HG03460 (cell line): ENCODE results near the gene VASN.

Experiments
- ATAC-seq: cut with Tn5 transposase; IDR thresholded peaks from one replicate; pipeline ENCODE4 v1.9.1; 2021; ENCODE audit not compliant: unreplicated experiment

VASN gene

DNA sequence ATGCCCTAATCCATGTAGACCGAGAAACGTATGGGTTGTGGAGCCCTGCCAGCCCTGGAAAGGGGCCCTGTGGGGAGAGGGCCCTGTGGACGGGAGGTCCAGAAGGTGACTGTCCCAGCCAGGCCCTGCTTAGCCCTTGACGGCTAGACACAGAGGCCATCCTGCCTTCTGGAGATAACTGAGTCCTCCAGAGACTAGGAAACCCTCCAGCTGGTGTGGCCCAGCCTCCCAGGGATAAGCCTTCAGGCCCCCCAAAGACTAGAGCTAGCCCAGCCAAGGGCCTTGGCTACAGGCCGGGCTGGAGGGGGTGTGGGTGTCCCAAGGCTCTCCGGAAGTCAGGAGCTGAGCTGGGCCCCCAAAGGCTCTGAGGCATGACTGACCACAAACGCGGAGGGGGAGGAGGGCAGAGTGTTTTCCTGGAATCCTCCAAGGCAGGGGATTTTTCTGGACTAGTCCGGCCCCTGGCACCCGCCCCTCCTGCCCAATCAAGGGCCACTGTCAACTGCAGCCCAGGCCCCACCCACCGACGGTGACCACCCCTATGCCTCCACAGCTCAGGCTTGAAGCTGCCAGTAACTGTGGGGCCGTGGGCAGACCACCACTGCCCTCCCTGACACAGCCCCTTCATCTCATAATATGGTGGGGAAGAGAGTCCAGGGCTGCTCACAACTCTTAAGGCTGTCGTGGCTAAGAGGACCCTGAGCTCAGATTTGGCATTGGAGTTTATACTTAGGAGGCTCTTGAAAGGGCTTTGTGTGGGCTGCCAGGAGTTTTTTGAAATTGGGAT lies 885 bp upstream of the VASN start:
- no peak for ATAC-seq

DNA sequence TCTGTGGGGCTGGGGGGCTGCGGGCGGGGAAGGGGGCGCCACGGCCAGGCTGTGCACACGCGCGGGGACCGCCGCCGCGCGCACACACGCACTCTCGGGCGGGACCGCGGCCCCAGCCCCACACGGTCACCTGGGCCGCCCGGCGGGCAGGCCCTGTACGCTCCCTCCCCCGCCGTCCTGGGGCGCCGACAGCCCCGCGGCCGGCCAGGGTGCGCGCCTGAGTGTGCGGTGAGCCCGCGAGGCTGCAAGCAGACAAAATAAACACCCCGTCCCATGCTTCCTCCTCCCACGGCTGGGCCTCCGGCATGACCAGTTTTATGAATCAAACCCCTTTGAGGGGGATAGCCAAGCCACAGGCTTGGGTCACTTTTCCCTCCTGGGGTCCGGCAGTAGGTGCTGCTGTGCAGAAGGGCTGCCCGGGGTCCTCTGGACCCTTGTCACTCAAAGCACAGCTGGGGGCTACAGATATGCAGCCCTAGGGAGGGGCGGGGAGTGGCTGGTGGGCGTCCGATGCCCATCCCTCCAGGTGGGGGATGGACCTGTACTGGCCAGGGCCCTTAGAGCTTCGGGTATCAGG lies 441 bp downstream of the VASN start:
- ATAC-seq, result no peak

DNA sequence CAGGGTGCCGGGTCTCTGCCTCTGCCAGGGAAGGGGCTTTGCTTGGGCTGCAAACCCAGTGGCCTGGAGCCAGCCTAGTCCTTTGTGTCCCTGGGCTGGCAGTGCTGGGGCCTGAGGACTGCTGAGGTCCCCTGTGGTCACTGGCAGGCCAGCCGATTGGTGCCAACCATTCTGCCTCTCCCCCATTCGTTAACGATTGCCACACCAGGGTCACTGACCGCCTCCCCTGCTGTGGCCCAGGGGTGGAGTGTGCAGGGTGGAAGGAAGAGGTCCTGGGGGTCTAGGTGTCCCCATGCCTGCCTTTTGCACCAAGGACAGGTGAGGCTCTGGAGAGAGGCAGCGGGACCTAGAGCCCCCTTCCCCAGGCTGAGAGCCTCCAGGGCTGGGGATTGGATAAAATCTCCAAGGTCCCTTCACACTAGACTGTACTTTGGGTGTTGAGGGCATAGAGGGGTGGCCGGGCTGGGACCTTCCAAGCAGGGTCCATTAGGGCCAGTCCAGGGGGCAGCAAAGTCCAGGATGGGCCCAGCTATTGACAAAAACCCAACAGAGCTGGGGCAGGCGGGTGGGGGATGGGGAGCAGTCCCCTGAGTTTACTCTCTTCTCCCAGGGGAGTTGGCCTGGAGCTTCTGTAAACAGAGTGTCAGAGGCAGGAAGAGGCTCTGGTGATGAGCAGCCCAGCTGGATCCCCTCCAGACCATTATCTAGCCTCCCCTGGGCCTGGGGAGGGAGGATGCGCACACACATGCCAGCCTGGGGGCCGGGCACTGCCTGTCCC lies 1.1 kb downstream of the VASN start:
- no peak for ATAC-seq

DNA sequence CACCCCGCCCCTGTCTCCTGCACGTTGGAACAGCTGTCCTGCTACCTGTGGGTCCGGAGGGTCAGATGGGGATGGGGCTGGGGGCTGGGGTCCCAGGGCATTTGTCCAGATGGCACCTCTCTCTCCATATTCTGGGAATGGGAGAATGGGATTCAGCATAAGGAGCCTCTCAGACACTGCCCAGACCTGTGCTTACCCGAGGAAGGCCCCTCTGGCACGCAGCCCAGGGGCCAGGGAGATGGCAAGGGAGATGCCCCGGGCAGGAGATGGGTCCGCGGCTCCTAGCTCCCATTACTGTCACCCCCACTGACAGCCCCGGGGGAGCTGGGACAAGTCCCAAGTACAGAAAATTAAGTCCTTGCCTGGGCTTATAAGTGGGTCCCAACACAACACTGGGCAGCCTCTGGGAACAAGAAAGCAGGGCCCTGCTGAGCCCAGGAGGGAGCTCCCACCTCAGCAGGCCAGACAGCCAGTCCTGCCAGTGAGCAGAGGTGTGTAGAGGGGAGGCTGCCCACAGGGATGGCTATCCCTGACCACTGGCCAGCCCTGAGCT lies 1.8 kb downstream of the VASN start:
- no peak for ATAC-seq

DNA sequence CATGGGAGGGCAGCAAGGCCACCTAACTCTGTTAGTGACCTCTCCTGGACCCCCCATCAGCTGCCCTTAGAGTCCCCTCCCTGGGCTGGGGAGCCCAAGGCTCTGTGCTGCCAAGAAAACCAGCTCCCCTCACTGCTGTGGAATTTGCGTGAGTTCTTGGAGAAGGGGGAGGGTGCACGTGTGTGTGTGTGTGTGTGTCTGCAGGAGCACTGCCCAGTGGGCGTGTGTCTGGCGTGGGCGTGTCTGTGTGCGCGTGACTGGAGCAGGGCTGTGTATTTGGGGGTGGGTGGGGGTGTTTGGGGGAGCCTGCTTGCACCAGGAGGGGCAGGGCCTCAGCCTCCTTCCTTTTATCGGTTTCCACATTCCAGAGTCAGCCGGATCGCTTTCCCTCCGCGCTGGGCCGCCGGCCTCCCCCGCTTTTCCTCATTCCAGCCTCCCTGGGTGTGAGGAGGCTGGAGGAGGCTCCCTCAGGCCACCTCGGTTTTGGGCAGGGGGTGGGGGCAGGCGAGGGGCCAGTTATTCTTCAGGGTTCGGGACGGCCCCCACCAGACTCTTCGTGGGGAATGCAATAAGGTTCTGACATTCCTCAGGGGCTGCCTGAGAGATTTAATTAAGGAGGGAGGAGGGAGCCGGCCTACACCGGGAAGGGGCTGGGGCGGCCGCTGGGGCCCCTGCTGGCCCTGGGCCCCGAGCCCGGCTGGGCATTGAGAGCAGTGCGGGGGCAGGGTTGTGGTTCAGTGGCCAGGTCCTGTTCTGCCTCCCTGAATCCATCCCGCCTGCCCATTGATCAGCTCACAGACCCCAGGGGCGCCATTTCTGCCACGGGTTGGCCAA lies 2.5 kb downstream of the VASN start:
- no peak for ATAC-seq

DNA sequence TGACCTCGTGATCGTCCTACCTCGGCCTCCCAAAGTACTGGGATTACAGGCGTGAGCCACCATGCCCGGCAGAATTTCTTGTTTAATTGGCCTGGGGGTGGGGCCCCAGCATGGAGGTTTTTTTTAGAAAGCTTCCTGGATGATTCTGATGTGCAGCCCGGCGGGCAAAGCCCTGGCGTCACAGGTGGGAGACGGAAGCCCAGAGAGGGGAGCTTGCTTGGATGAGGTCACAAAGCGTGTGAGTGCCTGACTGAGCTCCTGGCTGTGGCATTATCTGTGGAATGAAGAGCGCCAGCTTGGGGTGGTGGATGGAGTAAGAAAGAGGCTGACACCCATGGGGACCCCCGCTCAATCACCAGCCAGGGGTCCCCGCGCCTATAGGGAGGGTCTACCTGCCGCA lies 4.1 kb downstream of the VASN start:
- no peak for ATAC-seq

DNA sequence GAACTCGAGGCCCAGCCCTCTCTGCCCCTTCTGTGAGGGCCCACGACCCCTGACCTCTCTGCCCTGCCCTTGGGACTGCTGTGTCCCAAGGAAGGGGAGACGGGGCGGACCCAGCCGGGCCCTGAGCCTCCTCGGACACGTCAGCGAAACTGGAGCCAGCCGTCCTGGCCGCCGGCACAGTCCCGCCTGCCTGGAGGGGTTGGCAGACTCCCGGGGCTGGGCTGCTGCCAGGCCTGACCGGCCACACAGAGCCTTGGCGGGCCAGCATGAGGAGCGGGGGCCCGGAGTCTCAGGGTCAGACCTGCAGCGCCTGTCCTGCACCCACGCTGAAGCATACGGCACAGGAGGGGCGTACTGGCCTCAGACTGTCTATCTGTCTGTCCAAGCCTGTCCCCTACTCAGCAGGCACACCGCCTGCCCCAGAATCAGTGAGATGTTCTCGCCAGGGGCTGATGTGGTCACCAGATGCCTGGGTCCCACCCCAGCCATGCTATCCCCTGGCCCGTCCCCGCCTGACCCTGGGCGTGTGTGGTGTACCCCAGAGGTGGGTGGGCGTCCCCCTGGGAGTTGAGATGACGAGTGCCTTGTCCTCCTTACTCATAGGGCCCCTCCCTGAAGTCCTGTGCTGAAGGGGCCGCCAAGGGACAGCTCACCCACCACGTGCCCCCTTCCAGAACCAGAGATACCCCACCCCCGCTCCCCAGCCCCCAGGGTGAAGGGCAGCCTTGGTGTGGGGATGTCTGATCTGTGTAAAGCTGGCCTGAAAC lies 4.7 kb downstream of the VASN start:
- ATAC-seq, result no peak

DNA sequence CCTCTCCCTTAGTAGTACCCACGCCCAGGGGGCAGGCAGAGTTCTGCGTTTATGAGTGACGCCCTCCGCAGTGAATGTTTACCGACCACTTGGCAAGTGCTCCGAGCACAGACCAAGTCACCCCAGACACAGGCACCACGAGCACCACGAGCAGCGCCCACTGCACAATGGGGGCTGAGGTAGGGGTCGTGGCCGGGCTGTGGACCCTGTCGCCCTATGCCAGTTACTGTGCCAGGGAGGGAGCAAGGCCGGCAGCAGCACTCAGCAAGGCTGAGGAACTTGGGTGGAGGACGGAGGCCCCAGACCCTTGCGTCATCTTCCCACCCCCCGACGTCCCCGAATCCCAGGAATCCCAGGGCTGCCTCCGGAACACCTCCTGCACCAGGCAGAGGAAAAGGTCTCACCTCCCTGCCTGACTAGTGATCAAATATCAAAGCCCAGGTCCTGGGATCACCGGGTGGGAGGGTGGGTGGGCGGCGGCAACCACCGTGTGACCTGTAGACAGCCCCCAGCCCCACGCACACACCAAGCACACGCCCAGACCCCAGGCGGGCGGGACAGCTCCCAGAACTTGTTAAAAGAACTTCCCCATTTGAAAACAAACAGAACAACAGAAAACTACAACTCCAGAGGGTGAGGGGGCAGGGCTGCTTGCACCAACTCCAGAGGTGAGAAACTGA lies 5.4 kb downstream of the VASN start:
- no peak for ATAC-seq

DNA sequence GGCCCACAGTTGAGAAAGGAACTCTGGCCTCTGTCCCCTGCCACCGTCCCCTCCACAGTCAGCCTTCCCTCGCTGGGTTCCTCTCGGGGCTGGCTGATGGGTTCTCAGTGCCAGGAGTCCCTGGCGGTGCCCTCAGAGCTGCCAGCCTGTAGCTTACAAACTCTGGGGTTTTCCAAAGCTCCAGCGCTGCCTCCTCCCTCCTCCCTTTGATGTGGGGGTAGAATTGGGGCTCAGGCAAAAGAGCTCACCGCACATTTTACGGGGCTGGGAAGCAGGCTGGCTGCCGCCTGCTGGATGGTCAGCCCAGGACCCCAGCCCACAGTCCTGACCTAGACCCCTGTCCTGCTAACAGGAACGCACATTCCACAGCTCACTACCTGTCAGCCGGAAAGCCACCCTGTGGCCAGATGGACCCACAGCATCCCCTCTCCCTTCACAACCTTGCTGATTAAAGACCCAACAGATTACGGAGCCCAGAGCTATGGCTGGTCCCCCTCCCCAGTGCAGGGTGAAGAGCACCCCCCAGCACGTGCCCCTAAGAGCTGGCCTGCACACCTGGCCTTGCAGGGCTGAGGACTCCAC lies 6.0 kb downstream of the VASN start:
- ATAC-seq, result no peak

DNA sequence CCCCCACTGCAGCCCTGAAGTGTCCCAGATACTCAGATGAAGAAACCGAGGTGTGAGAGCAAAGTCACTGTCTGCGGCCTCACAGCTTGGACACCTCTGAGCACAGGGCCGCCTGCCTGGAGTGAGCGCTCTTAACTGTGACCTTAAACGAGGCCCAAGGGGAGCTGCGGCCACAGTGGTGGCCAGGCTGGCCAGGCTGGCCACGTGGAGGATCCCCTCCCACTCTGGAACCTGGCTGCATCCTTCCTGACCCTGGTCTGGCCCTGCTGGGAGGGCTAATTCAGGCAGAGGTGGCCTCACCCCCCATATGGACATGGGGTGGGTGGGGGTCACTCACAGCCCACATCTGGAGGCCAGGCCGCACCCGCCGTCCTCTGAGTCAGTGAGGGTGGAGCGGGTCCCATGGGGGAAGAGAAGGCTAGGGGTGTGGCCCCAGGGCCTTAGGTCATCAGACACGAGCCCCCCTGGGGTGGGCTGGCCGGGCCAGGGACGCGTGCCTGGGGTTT lies 6.6 kb downstream of the VASN start:
- no peak for ATAC-seq

DNA sequence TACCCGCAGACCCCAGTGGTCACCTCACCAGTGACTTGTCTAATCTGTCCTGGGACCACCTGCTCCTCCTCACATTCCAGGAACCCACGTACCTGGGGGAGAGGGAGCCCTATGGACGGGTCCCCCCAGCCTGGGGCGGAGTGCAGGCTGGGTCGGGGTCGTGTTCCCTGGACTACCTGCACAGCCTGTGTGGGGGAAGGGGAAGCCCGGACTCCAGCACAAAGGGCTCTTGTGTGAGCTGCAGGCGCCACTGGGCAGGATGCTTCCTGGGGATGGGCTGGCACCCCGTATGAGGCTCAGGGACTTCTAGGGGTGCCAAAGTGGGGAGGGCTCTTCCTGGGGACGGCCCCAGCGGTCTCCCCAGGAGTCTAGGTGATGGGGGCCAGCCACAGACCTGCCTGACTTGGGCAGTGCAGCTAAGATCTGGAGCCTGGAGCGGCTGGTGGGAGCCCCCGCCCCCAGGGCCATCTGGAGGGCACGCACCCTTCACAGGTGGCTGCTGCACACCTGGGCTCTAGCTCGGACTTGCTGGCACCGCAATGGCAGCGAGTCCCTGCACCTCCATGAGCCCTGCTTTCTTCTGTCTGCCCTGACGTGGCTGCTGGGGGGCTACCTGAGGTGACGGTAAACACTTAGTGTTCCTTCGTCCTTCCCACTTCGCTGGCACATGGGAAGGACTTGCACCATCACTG lies 7.5 kb downstream of the VASN start:
- ATAC-seq, result no peak

DNA sequence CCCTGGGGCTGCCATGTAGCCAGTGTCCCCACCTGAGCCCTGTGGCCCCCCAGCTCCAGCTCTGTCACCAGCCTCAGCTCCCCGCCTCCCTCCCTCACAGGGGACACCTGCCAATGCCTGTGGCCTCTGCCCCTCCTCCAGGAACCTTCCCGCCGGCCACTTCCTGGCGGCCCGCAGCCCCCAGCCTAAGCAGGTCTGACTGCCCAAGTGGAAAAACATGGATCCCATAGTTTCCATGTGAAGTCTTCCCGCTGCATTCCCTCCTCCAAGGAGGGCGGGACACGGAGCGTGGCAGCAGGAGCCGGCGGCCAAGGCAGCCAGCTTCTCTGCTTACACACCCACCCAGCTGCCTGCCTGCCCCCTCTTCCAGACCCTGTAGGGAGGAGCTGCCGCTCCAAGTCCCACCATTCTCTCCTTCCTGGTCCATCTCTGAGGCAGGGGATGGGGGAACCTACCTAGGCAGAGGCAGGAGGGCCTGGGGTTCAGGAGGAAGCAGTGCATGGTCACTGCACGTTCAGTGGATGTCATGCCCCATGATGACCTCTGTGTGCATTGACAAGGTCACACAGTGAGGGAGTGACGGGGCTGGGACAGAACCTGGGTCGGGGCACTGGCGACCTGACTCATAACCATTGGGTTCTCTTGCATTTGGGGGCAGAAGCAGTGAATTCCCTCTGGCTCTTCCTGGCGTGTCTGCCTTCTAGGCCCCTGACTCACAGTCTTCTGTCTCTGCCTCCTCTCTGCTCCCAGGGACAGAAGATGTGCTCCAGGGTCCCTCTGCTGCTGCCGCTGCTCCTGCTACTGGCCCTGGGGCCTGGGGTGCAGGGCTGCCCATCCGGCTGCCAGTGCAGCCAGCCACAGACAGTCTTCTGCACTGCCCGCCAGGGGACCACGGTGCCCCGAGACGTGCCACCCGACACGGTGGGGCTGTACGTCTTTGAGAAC lies 8.7 kb downstream of the VASN start:
- ATAC-seq, result no peak

DNA sequence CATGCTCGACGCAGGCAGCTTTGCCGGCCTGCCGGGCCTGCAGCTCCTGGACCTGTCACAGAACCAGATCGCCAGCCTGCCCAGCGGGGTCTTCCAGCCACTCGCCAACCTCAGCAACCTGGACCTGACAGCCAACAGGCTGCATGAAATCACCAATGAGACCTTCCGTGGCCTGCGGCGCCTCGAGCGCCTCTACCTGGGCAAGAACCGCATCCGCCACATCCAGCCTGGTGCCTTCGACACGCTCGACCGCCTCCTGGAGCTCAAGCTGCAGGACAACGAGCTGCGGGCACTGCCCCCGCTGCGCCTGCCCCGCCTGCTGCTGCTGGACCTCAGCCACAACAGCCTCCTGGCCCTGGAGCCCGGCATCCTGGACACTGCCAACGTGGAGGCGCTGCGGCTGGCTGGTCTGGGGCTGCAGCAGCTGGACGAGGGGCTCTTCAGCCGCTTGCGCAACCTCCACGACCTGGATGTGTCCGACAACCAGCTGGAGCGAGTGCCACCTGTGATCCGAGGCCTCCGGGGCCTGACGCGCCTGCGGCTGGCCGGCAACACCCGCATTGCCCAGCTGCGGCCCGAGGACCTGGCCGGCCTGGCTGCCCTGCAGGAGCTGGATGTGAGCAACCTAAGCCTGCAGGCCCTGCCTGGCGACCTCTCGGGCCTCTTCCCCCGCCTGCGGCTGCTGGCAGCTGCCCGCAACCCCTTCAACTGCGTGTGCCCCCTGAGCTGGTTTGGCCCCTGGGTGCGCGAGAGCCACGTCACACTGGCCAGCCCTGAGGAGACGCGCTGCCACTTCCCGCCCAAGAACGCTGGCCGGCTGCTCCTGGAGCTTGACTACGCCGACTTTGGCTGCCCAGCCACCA lies 9.7 kb downstream of the VASN start:
- no peak for ATAC-seq

DNA sequence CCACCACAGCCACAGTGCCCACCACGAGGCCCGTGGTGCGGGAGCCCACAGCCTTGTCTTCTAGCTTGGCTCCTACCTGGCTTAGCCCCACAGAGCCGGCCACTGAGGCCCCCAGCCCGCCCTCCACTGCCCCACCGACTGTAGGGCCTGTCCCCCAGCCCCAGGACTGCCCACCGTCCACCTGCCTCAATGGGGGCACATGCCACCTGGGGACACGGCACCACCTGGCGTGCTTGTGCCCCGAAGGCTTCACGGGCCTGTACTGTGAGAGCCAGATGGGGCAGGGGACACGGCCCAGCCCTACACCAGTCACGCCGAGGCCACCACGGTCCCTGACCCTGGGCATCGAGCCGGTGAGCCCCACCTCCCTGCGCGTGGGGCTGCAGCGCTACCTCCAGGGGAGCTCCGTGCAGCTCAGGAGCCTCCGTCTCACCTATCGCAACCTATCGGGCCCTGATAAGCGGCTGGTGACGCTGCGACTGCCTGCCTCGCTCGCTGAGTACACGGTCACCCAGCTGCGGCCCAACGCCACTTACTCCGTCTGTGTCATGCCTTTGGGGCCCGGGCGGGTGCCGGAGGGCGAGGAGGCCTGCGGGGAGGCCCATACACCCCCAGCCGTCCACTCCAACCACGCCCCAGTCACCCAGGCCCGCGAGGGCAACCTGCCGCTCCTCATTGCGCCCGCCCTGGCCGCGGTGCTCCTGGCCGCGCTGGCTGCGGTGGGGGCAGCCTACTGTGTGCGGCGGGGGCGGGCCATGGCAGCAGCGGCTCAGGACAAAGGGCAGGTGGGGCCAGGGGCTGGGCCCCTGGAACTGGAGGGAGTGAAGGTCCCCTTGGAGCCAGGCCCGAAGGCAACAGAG lies 10.5 kb downstream of the VASN start:
- ATAC-seq, result no peak

DNA sequence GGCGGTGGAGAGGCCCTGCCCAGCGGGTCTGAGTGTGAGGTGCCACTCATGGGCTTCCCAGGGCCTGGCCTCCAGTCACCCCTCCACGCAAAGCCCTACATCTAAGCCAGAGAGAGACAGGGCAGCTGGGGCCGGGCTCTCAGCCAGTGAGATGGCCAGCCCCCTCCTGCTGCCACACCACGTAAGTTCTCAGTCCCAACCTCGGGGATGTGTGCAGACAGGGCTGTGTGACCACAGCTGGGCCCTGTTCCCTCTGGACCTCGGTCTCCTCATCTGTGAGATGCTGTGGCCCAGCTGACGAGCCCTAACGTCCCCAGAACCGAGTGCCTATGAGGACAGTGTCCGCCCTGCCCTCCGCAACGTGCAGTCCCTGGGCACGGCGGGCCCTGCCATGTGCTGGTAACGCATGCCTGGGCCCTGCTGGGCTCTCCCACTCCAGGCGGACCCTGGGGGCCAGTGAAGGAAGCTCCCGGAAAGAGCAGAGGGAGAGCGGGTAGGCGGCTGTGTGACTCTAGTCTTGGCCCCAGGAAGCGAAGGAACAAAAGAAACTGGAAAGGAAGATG lies 11.2 kb downstream of the VASN start:
- ATAC-seq, result no peak
